Measurements from ENCODE around the gene ATG13.
A peak's percentile ranks its signal among the peaks of the same experiment; 100 is the strongest.

Gene ATG13

DNA sequence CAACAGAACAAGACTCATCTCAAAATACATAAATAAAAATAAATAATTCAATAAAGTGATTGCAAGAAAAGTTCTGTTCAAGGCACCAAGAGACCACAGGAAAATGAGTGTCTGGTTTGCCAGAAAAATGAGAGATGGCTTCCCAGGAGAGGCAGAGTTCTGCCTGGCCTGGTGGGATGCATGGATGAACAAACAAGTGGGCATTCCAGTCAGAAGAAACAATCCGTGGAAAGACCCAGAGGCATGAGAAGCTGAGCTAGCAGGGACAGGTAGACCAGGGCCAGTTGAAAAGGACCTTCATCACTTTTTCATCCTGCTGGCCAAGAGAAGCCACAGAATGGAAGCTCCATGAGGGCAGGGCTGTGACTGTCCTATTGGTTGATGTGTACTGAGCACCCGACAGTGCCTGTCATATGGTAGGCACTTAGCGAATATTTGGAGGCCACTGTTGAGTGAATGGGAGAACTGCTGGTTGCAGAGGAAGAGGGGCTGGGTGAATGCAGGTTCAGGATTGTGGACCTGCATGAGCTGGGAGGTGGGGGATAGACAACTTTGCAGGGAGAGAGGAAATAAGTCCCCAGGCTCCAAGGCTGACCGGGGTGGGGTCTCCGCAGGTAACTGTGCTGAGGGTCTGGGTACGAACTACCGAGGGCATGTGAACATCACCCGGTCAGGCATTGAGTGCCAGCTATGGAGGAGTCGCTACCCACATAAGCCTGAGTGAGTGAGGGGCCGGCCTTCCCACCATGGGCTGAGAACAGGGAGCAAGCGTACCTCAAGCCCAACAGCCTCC is 105.4 kb downstream of the ATG13 start:
- DNase-seq (ENCODE audit: low spot score): no peak

DNA sequence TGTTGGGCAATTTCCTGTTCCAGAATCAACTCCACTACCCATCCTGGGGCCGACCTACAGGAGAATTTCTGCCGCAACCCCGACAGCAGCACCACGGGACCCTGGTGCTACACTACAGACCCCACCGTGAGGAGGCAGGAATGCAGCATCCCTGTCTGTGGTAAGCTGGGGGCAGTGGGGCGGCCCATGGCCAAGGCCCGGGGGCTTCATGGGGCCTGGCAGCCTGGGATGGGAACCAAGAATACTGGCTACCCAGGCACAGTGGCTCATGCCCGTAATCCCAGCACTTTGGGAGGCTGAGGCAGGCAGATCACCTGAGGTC is 106.0 kb downstream of the ATG13 start:
- DNase-seq (ENCODE audit: low spot score): no peak

DNA sequence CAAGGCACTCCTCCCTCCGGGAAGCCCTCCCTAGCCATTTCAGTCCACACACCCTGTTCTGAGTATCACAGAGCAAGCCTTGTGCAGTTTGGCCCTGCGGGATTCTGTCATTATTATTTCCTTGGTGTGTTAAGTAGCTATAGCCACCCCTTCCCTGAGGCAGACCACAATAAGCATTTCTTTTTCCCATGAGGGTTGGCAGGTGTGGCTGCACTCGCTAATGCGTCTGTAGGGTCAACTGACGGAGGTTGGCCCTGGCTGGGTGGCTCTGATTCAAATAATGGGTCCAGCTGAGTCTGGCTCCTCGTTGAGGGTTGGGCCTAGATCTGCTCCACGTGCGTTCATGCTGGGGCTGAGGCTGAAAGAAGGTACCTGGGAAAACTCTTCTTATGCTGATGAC is 106.7 kb downstream of the ATG13 start:
- peak; percentile 34 for DNase-seq (ENCODE audit: low spot score)

Data from SK-N-DZ (cell line).